Stimulated activated CD8-positive, alpha-beta memory T cell treated with anti-CD3 and anti-CD28 coated beads, Interleukin-15, amount 100 ng/mL, for 24 hours (primary cell): ENCODE measurements around the gene POLDIP2.

Experiments used
- DNase-seq: peaks from one replicate; pipeline ENCODE4 v3.0.0-alpha.2; 2020; ENCODE audit warnings: low read depth

Gene POLDIP2

DNA sequence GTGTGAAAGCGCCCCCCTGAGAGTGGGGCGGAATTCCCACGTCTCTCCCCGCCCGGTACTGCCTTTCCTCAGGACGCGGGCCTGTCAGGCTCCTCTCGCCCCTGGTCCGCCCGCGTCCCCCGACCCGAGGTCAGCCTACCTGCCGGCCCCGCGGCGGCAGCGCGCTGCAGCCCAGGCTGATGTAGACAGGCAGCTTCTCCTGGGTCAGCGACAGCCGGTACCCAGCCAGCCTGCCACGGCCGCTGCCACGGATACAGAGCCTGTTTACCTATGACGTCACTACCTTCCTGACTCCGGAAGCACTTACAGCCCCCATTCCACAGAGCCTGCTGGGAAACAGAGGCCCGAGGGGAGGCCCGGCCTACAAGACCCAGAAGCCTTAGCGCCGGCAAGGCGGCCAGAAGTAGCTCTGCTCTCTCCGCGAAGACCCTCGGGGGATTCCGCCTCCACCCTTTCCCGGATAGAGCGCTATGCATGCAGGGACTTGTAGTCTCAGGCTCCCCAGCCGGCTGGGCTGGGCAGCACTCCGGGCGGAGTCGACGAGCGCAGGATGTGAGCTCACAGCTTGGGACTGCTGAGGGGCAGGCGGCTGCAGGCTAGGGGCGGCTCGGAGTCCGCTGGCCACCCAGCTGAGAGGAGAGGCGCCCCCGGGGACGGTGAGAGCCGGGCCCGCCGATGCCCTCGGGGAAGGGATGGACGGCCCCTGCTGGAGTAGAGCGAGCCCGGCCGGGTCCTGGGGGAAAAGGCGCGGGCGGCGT is 21.9 kb downstream of the POLDIP2 start, which contains the start of the genes IFT20 and TNFAIP1:
Gene IFT20, minus strand, starts transcription at position 272 of the 758 bp plus-strand sequence. CDS start 3,487 bp downstream, outside the sequence.
Gene TNFAIP1, plus strand, starts transcription at position 561 of the 758 bp plus-strand sequence. CDS start 3,761 bp downstream, outside the sequence.
- peak; percentile 82 for DNase-seq

DNA sequence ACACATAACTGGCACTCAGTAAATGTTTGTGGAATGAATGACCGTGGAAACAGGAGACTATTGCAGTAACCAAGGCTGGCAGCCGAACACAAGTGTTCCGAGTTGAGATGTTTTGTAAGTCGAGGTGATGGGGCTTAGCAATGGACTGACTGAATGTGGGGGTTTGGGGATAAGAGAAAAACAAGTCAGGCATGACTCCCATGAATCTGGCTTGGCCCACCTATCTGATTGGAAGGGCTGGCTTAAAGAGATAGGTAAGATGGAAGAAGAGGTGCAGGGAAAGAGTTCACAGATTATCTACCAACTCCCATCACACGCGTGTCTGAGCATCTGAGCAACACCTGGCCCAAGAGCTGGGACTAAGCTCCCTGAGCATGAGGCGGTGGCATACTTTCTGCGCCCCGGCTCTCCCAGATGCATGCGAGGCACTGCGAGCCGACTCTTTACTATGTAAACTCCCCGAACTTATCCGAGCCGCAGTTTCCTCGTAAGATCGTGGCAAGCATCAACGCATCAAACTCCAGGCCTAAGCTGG is 22.6 kb downstream of the POLDIP2 start:
- no peak for DNase-seq

DNA sequence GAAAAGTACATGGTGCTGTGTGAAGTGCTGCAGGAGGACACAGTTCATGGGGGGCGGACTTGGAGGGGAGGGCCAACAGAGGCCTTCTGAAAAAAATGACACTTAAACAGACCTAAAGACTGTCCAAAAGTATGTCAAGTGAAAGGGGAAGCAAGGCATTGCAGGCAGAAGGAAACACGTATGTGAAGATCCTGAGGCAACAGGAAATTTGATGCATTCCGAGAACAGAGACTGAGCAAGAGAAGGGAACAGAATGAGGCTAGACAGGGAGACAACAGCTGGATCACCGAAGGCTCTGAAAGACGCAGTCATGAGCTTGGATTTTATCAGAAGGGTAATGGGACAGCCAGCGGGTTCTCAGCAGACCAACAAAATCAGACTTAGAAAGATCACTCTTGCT is 23.2 kb downstream of the POLDIP2 start:
- DNase-seq: no peak

DNA sequence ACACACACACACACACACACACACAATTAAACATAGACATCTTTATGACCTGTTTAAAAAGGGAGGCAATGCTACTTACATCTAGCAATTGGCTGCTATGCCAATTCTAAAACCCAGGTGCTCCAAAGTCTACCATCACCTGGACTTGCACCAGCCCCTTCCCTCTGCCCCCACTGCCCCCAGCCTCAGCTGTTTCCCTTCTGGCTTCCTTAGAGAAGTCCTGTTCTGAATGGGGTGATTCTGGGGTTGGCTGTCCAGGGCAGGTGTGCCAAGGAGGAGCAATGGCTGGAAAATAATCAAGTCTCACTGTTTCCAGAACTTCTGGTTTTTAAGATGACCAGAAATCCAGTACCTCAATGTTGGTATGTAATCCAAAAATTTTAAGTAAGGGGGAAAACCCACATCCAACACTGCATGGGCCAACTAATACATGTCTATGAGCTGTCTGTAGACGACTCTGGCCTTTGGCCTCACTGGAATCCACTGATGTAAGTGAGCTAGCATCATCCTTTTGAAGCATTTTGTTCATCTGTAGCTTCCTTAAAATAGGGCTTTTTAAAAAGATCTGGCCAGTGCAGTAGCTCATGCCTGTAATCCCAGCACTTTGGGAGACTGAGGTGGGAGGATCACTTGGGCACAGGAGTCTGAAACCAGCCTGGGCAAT is 24.1 kb downstream of the POLDIP2 start:
- no peak for DNase-seq

DNA sequence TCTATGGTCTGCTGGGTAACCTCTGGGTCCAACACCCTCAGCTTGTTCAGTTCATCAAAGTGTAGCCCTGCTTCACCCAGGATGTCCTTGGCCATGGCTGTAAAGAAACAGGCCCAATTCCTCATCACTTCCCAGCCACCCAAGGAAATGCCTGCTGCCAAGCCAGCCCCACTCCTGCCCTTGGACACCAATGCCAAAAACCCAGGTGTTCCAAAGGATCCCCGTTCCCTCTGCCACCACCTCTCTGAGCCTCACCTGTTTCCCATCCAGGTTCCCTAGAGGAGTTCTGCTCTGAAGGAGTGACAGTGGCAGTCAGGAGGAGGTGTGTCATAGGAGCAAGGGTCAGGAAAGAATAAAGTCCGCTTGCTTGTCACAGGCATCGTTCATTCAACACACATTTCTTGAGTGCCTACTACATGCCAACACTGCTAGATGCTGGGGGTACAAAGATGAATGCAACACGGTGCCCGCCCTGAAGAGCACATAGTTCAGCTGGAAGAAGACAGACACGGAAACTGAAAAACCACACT is 25.4 kb downstream of the POLDIP2 start:
- no peak for DNase-seq

DNA sequence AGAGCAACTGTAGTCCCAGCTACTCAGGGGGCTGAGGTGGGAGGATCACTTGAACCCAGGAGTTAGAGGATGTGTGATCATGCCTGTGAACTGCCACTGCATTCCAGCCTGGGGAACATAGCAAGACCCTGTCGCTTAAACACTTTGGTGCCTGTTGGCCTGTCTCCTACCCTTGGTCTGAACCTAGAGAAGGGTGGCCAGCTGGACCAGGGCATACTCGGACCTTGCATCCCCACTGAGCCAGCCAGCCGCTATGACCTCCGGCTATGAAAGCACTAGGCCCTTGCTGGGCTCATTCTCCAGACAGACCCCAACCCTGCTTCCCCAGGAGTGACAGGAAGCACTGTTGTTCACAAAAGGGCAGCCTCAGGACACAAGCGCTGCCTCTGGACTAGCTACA is 26.7 kb downstream of the POLDIP2 start:
- no peak for DNase-seq

DNA sequence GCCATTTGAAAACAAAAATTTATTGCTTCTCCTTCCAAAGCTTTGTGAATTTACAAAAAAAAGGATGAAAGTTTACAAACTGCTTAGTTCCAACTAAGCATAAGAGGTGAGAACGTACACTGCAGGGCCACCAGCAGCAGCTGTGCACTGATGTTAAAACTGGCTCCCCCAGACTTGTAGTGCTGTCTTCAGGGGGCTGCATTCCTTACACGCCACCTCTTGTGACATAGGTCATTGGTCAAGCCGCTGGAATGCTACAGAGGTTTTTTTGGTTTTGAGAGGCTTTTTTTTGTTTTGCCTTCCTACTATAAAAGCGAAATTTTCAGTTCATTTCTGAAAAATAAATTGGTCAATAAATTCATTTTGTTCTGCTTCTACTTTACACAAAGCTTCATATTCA is 29.0 kb downstream of the POLDIP2 start:
- no peak for DNase-seq

DNA sequence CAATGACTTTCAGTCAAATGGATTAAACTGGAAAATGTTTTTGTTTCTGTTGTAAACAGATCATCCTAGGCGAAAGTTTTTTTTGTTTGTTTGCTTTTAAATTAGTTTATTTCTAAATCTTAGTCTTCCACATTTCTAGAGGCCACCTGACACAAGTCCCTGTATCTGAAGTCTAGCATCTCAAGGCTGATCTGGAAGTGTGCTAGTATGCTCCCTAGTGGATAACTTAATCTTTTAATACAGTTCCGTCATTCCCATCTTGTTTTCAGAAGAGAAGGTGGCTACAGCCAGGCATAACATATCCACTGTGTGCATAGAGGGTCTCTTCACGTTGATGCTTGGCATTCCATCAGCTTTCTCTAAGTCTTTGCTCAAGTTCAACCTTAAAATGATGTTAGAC is 29.6 kb downstream of the POLDIP2 start:
- no peak for DNase-seq

DNA sequence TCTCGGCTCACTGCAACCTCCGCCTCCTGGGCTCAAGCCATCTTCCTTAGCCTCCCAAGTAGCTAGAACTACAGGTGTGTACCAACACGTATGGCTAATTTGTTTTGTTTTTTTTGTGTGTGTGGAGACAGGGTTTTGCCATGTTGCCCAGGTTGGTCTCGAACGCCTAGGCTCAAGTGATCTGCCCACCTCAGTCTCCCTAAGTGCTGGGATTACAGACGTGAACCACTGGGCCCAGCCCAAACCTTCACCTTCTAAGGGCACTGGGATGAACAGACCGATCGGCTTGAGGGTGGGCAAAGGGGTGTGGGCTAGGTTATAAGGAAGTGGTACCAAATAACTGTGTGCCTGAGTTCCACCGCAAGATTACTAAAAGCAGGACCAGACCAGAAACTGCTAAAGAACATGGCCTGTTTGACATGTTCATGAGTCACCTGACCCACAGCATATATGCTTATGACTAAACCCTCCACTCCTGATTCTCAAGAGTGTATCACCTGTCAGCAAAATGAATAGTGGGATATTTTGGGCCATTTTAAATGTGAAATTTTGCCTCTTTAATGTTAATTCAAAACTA is 30.2 kb downstream of the POLDIP2 start:
- no peak for DNase-seq

DNA sequence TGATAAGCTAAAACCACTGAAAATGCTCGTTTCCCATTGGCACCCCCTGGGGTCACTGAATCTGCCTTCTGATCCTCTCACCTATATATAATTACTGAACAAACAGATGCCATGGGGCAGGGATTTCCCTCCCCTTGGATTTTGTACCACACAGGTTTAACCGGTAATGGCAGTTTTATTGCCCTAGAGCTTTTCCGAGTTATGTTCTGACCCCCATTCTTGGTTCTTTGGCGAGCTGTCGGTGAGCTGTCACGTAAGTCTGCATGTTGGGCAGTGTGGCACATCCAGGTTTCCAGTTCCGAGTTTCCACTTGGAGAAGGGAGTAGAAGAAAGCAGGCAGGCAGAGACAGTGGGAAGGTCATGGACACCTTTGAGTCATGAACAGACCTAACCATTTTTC is 31.2 kb downstream of the POLDIP2 start:
- no peak for DNase-seq

DNA sequence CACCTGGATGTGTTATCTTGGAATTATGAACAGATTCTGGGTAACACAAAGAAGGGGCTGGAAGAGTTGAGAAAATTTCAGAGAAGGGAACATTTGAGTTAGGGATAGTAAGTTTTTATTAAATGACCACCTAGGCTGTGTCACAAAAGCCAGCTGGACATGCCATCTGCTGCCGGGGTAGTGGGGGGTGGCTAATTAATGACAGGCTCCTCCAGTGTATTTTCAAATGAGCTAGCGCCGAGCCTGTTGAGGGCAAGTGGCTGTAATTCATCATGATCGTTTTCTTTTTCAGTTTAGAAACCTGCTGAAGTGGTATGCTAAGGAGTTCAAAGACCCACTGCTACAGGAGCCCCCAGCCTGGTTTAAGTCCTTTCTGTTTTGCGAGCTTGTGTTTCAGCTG is 32.1 kb downstream of the POLDIP2 start:
- DNase-seq: no peak

DNA sequence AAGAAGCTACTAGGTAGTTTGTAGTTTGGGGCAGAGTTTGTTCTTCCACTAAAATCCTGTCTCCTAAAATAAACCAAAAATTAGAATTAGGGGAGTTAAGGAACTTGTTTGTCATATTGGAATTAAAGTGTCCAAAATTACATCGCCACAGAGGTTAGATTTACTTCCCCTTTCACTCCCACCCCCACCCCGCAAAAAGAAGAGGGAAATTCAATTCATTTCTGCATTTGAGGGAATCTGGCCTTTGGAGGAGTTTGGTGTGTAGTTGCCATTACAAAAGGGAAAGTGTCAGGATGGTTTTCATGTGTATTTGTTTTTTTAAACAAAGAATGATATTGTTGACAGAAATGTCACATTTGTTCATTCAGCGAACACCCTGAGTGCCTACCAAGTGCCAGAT is 32.5 kb downstream of the POLDIP2 start:
- DNase-seq: no peak

DNA sequence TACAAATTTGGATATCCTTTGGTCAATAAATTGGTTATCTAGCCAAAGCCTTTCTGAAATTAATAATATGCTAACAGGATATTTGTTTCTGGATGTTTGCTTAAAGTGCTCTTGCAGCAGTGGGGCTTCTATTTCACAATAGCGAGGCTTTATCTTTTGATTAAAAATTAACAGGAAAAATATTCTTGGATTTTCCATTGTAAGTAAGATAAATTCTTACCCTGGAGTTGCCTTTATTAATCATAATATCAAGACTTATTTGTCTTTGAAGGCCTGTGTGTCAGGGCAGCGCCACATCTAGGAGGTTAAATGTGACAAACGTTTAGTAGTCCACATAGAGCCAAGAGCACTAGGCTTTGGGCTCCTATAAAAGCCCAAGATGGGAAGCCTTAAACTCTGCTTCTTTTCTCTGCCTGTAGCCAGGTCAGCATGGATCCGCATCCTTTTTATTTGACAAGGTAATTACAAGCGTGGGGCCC is 33.0 kb downstream of the POLDIP2 start:
- DNase-seq: no peak

DNA sequence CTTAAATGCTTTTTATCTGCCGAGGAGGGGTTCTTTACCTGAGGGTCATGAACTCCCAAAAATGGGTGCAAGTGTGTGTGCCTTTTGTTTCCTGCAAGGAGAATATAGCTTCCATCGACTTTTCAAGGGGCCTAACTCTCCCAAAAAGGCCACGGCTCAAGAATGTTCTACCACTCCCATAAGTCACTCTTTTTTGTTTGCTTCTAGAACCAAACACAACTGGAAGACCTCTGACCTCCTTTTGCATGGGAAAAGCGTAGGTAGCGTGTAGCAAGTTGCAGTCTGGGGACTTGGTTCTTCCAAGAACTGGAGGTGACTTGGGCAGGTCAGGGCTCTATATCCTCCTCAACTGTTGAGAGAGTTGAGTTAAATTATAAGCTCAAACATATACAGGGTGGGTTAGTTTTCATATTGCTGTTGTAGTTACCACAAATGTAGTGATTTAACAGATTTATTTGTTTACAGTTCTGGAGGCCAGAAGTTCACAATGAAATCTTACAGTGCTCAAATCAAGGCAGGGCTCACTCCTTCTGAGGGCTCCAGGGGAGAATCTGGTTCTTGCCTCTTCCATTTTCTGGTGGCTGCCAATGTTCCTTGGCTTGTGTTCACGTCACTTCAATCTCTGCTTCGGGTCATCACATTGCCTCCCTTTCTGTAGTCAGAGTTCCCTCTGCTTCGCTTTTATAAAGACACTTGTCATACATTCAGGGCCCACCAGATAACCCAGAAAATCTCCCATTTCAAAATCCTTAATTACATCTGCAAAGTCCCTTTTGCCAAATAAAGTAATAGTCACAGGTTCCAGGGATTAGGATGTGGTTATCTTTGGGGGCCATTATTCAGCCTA is 36.9 kb downstream of the POLDIP2 start:
- no peak for DNase-seq

DNA sequence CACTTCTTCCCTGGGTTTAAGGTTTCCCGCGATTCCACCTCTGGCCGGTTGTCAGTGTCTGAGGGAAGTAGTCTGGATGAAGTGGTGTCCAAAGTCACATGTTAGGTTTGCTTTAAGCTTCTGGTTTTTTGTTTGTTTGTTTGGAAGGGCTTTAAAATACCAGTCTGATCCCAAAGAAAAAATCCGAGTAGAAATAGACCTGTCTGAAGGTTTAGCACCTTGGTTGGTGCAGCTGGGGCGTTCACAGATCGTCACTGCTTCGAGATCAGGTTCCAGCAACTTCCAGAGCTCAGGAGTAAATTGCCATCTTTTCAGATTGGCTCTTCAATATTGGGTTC is 37.8 kb downstream of the POLDIP2 start:
- DNase-seq: no peak

DNA sequence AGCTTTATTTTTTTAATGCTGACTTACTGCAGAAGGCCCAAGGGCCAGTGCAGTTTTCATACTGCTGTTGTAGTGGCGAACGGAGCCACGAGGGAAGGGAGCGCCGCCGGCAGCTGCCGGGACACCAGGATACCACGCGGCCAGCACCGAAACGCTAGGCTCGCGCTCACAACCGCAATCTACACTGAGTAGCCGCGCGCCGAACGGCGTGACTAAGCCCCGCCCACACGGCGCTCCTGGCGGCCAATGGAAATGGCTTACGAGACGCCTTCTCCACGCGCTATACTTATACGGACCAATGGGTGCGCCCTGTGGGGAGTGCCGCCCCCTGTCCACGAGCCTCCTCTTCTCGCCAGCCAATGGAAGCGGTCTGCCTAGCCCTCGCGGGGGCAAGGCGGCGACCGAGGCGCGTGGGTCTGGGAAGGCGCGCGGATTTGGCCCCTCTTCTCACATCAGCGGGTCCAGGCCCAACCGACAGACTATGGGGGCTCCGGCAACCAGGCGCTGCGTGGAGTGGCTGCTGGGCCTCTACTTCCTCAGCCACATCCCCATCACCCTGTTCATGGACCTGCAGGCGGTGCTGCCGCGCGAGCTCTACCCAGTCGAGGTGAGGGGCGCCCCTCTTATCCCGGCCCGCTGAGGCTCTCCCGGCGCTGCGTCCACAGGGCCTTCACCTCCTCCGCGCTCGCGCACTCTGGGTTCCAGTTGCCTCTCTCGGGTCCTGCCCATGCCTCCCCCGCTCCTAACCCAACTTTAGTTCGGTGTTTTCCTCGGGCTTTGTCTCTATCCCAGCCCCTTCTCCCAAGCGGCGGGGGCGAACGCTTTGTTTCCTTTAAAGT is 38.3 kb downstream of the POLDIP2 start, which contains the start of gene TMEM97:
Gene TMEM97, plus strand, starts transcription at position 442 of the 839 bp plus-strand sequence. Its CDS starts 40 bp downstream, at position 482.
- DNase-seq: peak; percentile 86

DNA sequence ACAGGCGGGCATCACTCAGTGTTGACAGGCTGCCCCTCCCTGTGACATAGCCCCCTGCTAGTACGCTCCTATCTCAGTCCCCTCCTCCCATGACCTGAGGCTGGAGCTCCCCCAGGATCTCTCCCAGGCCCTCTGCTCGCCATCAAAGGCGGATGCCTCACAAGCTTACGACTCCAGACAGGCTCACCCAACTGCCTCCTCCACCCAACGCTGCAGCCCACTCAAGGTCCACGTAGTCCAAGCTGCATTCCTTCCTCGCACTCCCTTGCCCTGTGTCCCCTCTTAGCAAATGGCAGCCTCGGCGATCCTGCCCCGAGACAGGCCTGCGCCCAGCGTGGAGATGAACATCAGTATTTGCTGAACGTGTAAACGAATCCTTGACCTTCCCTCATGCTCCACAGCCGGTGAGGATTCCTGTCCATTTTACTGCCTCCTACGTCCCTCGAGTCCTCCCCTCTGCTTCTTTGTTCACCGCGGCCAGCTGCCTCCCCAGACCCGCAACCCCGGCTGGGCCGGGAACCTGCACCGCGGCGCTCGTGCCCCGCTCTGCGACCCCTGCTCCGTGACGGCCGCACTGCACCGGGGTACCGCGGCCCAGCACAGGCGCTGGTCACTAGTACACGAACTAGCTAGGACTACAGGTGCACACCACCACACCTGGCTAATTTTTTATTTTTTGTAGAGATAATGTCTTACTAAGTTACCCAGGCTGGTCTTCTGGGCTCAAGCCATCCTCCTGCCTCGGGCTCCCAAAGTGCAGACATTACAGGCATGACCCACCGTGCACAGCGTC is 39.2 kb downstream of the POLDIP2 start:
- DNase-seq: no peak

DNA sequence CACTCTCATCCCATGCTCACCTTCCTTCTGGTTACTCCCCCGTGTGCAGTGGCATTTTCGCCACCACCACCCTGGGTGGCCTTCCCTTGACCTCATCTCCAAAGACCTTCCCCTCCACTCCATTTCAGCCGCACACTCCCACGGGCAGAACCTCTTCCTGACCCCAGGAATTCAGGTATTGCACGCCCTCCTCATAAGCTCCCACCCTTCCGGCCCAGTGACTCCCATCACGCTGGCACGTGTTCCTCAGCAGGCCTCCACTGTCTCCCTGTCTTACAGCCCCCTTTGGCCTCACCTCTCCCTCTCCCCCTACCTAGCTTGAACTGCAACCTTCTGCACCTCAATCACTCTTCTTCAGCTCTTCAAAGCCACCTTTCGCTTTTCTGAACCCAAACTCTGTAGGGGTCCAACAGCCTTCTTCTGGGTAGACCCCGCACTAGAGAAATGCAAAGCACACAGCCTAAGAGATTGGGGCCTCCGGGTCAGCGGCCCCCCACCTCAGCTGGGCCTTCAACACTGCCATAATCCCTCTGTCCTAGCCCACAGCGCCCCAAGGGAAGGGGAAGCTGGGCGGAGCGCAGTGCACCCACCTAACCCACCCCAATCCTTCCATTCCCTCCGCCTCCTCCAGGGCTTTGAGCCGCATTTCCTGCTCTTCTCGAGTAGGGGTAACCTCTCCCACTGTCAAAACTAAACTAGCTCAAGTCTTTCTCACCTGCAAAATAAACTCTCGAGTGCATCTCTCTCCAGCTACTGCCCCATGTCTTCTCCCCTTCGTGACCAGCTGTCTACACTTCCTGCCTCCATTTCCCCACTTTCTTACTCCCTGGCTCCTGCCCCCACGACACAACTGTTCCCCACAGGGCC is 40.0 kb downstream of the POLDIP2 start:
- DNase-seq: no peak
